Measurements from ENCODE around the gene PHLPP1.

PHLPP1 gene

GRCh38 chr18:62832282-62832681, 116.9 kb downstream of the PHLPP1 start:
- no peak overlapping the region for H3K4me3 ChIP-seq (ENCODE audit: low read depth, low read length)
- DNase-seq (ENCODE audit: low read depth): no peak

DNA sequence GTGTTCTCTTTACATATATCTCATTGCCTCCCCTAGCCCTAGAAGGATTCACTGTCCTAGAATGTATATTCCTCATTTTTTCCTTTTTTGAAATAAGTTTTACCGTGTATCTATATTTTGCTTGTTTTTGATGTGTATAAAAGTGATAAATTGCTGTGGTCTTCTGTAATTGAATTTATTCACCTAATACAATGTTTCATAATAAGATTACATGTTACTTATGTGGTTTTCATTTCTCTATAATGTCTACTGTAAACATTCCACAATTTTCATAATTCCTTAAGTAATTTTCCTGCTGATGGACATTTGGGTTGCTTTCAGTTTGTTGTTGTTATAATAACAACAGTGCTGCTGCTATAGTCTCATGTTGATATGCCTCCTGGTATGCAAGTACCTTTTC, 118.2 kb downstream of the PHLPP1 start:
- no peak for DNase-seq (ENCODE audit: low read depth)
- TF ChIP-seq, protein P1, sequence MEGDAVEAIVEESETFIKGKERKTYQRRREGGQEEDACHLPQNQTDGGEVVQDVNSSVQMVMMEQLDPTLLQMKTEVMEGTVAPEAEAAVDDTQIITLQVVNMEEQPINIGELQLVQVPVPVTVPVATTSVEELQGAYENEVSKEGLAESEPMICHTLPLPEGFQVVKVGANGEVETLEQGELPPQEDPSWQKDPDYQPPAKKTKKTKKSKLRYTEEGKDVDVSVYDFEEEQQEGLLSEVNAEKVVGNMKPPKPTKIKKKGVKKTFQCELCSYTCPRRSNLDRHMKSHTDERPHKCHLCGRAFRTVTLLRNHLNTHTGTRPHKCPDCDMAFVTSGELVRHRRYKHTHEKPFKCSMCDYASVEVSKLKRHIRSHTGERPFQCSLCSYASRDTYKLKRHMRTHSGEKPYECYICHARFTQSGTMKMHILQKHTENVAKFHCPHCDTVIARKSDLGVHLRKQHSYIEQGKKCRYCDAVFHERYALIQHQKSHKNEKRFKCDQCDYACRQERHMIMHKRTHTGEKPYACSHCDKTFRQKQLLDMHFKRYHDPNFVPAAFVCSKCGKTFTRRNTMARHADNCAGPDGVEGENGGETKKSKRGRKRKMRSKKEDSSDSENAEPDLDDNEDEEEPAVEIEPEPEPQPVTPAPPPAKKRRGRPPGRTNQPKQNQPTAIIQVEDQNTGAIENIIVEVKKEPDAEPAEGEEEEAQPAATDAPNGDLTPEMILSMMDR (IDR thresholded peaks at IDR 0.05; ENCODE audit: insufficient read depth, low read depth, low read length, missing control alignments): no peak
- H3K4me3 ChIP-seq (ENCODE audit: low read depth, low read length): no peak overlapping the region

More at GRCh38 chr18:62832282-62832681, 116.9 kb downstream of the PHLPP1 start:
- TF ChIP-seq, protein P1 (IDR thresholded peaks at IDR 0.05; ENCODE audit: insufficient read depth, low read depth, low read length, missing control alignments): no peak

DNA sequence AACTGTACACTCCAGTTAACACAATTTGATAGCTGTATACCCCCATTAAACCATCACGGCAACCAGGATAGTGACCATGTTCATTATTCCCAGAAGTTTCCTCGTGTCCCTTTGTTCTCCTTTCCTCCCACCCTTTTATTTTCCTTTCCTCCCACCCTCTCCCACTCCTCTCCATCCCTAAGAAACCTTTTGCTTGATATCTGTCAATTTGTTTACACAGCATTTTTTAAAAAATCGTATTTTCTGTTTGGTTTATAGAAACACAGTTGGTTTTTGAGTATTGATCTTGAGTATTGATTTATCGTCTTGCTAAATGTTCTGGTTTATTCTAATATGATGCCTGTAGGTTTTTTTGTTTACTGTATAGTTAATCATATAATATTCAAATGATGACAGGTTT, 119.4 kb downstream of the PHLPP1 start:
- TF ChIP-seq, protein P1 (IDR thresholded peaks at IDR 0.05; ENCODE audit: insufficient read depth, low read depth, low read length, missing control alignments): no peak
- no peak for DNase-seq (ENCODE audit: low read depth)
- no peak overlapping the region for H3K4me3 ChIP-seq (ENCODE audit: low read depth, low read length)

GRCh38 chr18:62837011-62837410, 121.7 kb downstream of the PHLPP1 start:
- TF ChIP-seq, protein P1 (IDR thresholded peaks at IDR 0.05; ENCODE audit: insufficient read depth, low read depth, low read length, missing control alignments): no peak
- no peak overlapping the region for H3K4me3 ChIP-seq (ENCODE audit: low read depth, low read length)
- DNase-seq (ENCODE audit: low read depth): no peak

- TF ChIP-seq, protein P1 (IDR thresholded peaks at IDR 0.05; ENCODE audit: insufficient read depth, low read depth, low read length, missing control alignments): no peak
- no peak overlapping the region for H3K4me3 ChIP-seq (ENCODE audit: low read depth, low read length)
- DNase-seq (ENCODE audit: low read depth): peak; percentile 40
Measured at GRCh38 chr18:62838475-62839098, 123.2 kb downstream of the PHLPP1 start.

GRCh38 chr18:62839874-62840713, 124.8 kb downstream of the PHLPP1 start:
- peak; percentile 18 for DNase-seq (ENCODE audit: low read depth)
- H3K4me3 ChIP-seq (ENCODE audit: low read depth, low read length): no peak overlapping the region
- TF ChIP-seq, protein P1 (IDR thresholded peaks at IDR 0.05; ENCODE audit: insufficient read depth, low read depth, low read length, missing control alignments): no peak

All from GM12865 (cell line).